C1 segment of cervical spinal cord (tissue), 14 donors: ENCODE data around the gene CALHM6.

Source experiments
- DNase-seq, 14 donors: peaks; one replicate each; lab custom pipeline; 2025; lab: John Stamatoyannopoulos, UW

Gene CALHM6

DNA sequence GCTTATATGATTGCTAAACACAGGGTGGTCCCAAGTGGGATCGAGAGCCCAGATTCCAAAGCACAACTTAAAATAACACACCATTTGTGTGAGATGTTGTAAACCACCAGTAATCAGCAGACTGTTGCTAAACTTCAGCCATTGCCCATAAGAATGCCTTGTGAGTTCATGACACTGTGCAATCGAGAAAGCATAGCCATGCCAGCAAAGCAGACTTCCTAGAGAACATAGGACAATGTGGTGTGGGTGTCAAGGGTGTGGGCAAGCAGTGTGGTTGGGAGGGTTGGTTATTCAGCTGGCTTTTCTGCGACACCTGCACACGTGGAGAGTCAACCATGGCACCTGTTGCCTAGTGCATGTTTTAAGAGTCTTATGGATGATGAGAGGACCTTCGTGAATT, 16.1 kb upstream of the CALHM6 start:
- no peak for DNase-seq

DNA sequence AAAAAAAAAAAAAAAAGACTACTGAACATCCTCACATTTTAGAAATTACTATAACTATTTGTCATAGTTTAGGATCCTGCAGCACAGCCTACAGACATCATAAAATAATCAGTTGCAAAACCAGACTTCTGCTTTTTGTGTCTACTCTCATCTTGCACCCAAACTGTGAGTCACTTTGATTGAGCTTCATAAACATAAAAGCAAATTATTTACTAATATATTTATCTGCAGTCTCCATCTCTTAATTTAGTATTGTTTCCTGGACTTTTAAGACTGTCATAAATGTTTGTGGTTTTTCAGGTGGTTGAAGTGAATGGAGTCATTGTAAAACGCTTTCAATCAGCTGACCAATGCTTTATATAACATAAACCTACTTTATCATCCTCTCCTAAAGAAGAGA, 14.8 kb upstream of the CALHM6 start:
- DNase-seq = no peak

- no peak for DNase-seq
Observed at GRCh38 chr6:116447052-116447451, 14.1 kb upstream of the CALHM6 start.

DNA sequence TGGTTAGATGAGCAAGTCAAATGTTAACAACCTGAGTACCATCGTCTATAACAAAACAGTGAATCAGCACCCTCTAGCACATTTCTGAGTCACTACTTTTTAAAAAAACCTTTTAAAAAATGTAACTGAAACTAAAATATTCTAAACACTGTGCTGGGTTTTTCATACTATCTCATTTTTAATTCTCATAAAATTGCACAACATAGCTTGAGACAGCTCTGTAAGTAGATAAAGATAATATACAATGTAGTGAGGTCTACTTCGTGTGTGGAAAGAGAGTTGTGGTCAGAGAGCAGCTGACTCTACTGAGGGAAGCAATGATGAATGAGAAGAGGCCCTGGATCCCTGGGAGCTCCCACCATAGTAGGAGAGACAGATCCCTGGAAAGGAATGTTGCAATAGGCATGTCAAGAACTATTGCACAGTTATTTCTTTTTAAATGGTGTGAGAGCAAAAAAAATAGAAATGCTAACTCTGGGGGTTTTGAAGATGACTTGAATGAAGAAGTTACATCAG, 13.6 kb upstream of the CALHM6 start:
- DNase-seq = no peak

DNA sequence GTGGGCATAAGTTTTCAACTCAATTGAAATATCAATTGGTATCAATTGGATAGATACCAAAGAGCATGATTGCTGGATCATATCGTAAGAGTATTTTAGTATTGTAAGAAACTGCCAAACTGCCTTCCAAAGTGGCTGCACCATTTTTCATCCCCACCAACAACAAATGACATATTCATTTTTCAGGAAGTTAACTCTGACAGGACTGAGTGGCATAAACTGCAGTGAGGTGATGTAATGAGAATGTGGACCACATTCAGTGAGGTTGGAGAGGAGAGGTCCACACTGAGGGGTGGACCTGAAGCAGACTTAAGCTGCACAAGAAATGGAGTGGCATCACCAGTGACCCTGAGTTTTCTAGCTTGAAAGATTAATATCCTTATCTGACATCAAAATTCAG, 11.6 kb upstream of the CALHM6 start:
- no peak for DNase-seq

- no peak for DNase-seq
Observed at GRCh38 chr6:116450185-116450710, 10.9 kb upstream of the CALHM6 start.

- no peak for DNase-seq
Observed at GRCh38 chr6:116450769-116451740, 10.1 kb upstream of the CALHM6 start.

DNA sequence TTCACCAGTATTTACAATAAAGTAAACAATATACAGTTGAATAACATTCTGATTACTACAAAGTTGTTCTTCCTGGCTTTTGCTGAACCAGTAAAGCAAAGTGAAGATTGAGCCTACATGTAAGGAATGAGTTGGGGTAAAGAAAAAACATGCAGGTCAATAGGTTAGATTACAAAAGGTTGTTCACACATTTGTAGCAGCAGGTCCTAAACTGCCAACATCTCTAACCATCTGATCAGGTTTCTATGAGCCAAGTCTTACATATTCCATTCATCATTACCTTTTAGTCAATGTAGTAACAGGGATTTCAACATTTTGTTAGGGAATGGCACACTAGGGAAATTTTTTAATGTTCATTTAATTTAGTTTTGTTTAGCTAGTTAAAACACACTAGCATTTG, 9.3 kb upstream of the CALHM6 start:
- DNase-seq = no peak

DNA sequence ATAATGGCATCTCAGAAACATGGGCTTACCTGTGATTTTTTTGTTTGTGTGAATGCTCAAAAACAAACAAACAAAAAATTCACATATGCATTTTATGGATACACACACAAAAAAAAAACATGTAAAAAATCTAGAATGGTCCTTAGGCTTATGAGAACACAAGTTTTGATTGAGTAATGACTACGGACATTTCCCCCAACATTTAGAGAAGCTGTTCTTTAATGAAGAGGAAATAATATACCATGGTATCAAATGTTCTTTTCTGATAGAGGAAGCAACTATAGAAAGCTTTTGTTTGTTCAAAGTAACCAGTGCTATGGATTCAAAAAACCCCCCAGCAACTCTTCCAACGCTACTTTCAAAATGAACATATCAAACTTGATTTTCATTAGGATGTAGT, 8.6 kb upstream of the CALHM6 start:
- no peak for DNase-seq

GRCh38 chr6:116456106-116456505, 5.1 kb upstream of the CALHM6 start:
- DNase-seq = no peak

DNA sequence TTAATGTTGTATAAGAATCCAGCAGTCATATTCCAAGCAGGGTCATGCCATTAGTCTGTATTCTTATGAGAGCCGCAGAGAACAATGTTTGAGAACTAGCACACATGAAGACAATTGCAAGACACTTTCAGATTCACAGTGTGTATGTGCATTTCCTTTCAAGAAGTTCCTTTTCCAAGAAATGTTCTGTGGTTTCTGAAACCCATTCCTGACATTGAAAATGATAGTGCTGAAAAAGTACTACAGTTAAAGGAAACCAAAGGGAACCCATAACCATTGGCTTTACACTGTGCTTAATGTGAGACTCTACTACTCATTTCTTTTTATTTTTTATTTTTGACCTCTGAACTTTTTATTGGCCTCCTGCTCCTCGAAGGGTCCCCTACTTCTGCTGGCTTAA, 4.2 kb upstream of the CALHM6 start:
- DNase-seq = no peak

DNA sequence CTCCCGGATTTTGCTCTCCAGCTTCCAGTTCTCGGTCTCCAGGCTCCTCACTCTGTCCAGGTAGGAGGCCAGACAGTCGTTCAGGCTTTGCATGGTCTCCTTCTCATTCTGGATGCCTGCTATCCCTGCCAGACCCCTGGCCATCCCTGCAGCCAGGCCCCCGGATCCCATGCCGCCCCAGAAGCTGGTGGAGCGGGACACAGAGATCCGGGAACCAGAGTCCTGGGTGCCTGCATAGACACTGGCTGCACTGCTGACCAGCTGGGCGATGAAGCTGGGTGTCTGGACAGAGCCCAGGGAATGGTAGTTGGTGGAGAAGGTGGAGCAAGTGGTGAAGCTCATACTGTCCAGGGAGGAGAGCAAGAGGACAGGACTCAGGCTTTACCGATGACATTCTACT, 2.9 kb upstream of the CALHM6 start:
- DNase-seq = no peak

DNA sequence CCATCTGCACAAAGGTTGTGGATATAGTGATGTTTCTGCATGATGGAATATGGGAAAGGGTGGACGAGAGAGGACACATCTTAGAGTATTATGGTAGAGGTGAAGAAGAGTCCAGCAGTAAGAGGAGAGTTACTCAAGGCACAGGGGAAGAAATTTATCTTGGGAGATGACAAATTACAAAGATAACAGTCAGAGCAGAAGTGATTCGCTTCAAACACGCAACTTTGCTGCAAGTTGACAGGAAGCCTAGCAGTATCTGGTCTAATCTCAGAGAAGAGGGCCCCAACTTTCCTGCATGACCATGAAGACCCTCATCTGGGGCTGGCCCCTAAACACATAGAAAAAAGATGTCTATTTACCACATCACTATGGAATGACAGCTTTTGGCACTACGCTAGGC, 1.2 kb upstream of the CALHM6 start:
- no peak for DNase-seq

DNA sequence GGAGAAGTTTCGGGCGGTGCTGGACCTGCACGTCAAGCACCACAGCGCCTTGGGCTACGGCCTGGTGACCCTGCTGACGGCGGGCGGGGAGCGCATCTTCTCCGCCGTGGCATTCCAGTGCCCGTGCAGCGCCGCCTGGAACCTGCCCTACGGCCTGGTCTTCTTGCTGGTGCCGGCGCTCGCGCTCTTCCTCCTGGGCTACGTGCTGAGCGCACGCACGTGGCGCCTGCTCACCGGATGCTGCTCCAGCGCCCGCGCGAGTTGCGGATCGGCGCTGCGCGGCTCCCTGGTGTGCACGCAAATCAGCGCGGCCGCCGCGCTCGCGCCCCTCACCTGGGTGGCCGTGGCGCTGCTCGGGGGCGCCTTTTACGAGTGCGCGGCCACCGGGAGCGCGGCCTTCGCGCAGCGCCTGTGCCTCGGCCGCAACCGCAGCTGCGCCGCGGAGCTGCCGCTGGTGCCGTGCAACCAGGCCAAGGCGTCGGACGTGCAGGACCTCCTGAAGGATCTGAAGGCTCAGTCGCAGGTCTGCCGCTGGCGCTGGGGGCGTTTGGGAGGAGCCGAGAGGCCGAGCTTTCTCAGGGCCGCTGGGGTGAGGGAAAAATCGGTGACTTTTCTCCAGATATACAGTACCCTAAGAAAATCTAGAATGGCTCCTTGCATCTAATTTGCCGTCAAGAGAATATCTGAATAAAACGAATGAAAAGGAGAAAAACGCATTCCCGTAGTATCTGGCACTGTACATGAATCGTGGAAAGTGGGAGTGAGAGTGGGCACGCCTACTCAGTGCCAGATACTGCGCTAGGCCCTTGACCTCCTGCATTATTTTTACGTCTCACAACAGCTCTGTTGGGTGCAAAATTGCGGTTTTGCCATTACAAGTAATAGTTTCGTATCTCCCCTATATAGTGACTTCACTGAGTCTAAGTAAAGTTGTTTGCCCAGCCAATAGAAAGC, 1.0 kb downstream of the CALHM6 start:
- peak in 4 of 14 donors; percentile 10 to 40 (median 14) for DNase-seq

DNA sequence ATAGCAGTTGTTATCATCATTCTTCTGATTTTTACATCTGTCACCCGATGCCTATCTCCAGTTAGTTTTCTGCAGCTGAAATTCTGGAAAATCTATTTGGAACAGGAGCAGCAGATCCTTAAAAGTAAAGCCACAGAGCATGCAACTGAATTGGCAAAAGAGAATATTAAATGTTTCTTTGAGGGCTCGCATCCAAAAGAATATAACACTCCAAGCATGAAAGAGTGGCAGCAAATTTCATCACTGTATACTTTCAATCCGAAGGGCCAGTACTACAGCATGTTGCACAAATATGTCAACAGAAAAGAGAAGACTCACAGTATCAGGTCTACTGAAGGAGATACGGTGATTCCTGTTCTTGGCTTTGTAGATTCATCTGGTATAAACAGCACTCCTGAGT, 2.1 kb downstream of the CALHM6 start:
- no peak for DNase-seq

GRCh38 chr6:116465246-116465645, 4.1 kb downstream of the CALHM6 start:
- DNase-seq = no peak

GRCh38 chr6:116467096-116467495, 5.9 kb downstream of the CALHM6 start:
- no peak for DNase-seq

DNA sequence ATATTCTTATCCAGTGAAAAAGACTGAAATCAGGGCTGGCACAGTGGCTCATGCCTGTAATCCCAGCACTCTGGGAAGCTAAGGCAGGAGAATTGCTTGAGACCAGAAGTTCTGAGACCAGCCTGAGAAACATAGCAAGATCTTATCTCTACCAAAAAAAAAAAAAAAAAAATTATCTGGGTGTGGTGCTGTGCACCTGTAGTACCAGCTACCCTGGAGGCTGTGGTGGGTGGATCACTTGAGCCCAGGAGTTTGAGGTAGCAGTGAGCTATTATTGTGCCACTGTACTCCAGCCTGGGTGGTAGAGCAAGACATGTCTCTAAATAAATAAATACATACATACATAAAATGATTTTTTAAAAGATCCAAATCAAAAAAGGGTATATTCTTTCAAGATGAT, 6.3 kb downstream of the CALHM6 start:
- no peak for DNase-seq

GRCh38 chr6:116468293-116468692, 7.1 kb downstream of the CALHM6 start:
- DNase-seq = no peak

GRCh38 chr6:116471531-116471930, 10.4 kb downstream of the CALHM6 start:
- DNase-seq = no peak

GRCh38 chr6:116472706-116473105, 11.5 kb downstream of the CALHM6 start:
- DNase-seq = no peak

GRCh38 chr6:116475141-116475540, 14.0 kb downstream of the CALHM6 start:
- no peak for DNase-seq
